ENCODE results near the gene CLIC3. TPM values are rescaled to one million over a fixed set of nuclear protein-coding genes. Genes with fewer than 3 reads are reported as not detected.

The CLIC3 gene
- total RNA-seq, 1 experiment from 2014 or later: 6.2 TPM

DNA sequence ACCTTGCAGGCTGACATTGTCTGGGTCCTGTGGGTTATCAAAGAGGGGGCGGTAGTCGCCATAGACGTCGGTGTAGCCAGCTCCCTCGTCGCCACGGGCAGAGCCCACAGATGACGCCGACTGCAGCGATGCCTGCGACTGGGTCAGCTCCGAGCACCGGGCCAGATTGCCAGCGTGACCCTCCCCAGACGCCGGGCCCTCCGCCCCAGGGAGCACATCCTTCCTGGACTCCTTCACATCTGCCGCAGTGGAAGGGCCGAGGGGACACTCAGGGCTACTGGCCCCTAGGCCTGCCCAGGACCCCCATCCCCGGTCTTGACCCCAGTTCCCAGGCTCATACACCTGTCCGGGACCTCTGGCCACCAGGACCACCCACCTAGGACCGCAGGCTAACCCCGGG, 17.8 kb upstream of the CLIC3 start:
- POLR2A ChIA-PET: no interaction called here
- in situ Hi-C loops (cut with HindIII; ENCODE audit: low pct_unique_long_range_greater_than_20kb, low sequenced_read_pairs) (no loop called here), intact Hi-C loops (cut with micrococcal nuclease; ENCODE audit: unreplicated experiment) (no loop called here)
- CTCF ChIA-PET: no interaction called here
- Histone ChIP-seq H3K9me3 (ENCODE audit: control insufficient read depth, insufficient read depth, low read depth, low read length) (no peaks in the 10 kb centered on the region), H3K27ac (ENCODE audit: low read length) (no peak overlapping the region), H3K4me3 (ENCODE audit: low read depth in 2 of 2, low read length in 2 of 2) (no peak overlapping the region), H3K36me3 (ENCODE audit: control insufficient read depth, insufficient read depth, low read length) (no peaks in the 10 kb centered on the region), H3K4me1 (ENCODE audit: control insufficient read depth, insufficient read depth, low read length) (no peaks in the 10 kb centered on the region), H3K27me3 (ENCODE audit: control insufficient read depth, insufficient read depth, low read length) (no peaks in the 10 kb centered on the region)
- ATAC-seq: no peak
- no TSS peak for BruUV-seq (replicated peaks)
- TF ChIP-seq TCF7L2 (IDR thresholded peaks at IDR 0.05; ENCODE audit: low read depth, low read length) (no peak), SIN3A (IDR thresholded peaks at IDR 0.05; ENCODE audit: borderline replicate concordance, insufficient read depth, low read depth, low read length) (no peak)
- TF ChIP-seq, protein P1, sequence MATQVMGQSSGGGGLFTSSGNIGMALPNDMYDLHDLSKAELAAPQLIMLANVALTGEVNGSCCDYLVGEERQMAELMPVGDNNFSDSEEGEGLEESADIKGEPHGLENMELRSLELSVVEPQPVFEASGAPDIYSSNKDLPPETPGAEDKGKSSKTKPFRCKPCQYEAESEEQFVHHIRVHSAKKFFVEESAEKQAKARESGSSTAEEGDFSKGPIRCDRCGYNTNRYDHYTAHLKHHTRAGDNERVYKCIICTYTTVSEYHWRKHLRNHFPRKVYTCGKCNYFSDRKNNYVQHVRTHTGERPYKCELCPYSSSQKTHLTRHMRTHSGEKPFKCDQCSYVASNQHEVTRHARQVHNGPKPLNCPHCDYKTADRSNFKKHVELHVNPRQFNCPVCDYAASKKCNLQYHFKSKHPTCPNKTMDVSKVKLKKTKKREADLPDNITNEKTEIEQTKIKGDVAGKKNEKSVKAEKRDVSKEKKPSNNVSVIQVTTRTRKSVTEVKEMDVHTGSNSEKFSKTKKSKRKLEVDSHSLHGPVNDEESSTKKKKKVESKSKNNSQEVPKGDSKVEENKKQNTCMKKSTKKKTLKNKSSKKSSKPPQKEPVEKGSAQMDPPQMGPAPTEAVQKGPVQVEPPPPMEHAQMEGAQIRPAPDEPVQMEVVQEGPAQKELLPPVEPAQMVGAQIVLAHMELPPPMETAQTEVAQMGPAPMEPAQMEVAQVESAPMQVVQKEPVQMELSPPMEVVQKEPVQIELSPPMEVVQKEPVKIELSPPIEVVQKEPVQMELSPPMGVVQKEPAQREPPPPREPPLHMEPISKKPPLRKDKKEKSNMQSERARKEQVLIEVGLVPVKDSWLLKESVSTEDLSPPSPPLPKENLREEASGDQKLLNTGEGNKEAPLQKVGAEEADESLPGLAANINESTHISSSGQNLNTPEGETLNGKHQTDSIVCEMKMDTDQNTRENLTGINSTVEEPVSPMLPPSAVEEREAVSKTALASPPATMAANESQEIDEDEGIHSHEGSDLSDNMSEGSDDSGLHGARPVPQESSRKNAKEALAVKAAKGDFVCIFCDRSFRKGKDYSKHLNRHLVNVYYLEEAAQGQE (IDR thresholded peaks at IDR 0.05; ENCODE audit: insufficient read depth in 1 of 2, low read depth in 2 of 2, low read length in 1 of 2): no peak
- DNase-seq (ENCODE audit: low read depth, low spot score): no peak

- Histone ChIP-seq H3K4me1 (ENCODE audit: control insufficient read depth, insufficient read depth, low read length) (no peaks in the 10 kb centered on the region), H3K36me3 (ENCODE audit: control insufficient read depth, insufficient read depth, low read length) (no peaks in the 10 kb centered on the region), H3K27ac (ENCODE audit: low read length) (no peak overlapping the region), H3K27me3 (ENCODE audit: control insufficient read depth, insufficient read depth, low read length) (no peaks in the 10 kb centered on the region), H3K4me3 (ENCODE audit: low read depth in 2 of 2, low read length in 2 of 2) (no peak overlapping the region), H3K9me3 (ENCODE audit: control insufficient read depth, insufficient read depth, low read depth, low read length) (no peaks in the 10 kb centered on the region)
- ChIA-PET CTCF (no interaction called here), POLR2A (no interaction called here)
- DNase-seq (ENCODE audit: low read depth, low spot score): no peak
- TF ChIP-seq, protein P2, sequence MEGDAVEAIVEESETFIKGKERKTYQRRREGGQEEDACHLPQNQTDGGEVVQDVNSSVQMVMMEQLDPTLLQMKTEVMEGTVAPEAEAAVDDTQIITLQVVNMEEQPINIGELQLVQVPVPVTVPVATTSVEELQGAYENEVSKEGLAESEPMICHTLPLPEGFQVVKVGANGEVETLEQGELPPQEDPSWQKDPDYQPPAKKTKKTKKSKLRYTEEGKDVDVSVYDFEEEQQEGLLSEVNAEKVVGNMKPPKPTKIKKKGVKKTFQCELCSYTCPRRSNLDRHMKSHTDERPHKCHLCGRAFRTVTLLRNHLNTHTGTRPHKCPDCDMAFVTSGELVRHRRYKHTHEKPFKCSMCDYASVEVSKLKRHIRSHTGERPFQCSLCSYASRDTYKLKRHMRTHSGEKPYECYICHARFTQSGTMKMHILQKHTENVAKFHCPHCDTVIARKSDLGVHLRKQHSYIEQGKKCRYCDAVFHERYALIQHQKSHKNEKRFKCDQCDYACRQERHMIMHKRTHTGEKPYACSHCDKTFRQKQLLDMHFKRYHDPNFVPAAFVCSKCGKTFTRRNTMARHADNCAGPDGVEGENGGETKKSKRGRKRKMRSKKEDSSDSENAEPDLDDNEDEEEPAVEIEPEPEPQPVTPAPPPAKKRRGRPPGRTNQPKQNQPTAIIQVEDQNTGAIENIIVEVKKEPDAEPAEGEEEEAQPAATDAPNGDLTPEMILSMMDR (IDR thresholded peaks at IDR 0.05): no peak
- TF ChIP-seq POLR2AphosphoS5 (IDR thresholded peaks at IDR 0.05; ENCODE audit: low read depth, low read length) (no peak), SIN3A (IDR thresholded peaks at IDR 0.05; ENCODE audit: borderline replicate concordance, insufficient read depth, low read depth, low read length) (no peak), TCF7L2 (IDR thresholded peaks at IDR 0.05; ENCODE audit: low read depth, low read length) (no peak)
- TF ChIP-seq, protein P1 (IDR thresholded peaks at IDR 0.05; ENCODE audit: insufficient read depth in 1 of 2, low read depth in 2 of 2, low read length in 1 of 2): no peak
- no peak for ATAC-seq
- no TSS peak for BruUV-seq (replicated peaks)
- intact Hi-C loops (cut with micrococcal nuclease; ENCODE audit: unreplicated experiment): no loop called here
- in situ Hi-C loops (cut with HindIII; ENCODE audit: low pct_unique_long_range_greater_than_20kb, low sequenced_read_pairs): no loop called here
These were observed 17.2 kb upstream of the CLIC3 start for GRCh38 chr9:137013571-137013940.
